ENCODE results near the gene SGPL1.
A peak's percentile ranks its signal among the peaks of the same experiment; 100 is the strongest.

SGPL1 gene

GRCh38 chr10:70887804-70888800 lies 72.4 kb downstream of the SGPL1 start, which contains the start of gene PCBD1:
Gene PCBD1 (minus strand): TSS chr10:70888565. CDS start chr10:70888533, 32 bp downstream.
- peaks cover 25% of the 10 kb centered on the region for H3K36me3 Mint-ChIP-seq (ENCODE audit: low read depth)
- peak within 1 kb of the TSS; percentile 81 for H3K27ac Mint-ChIP-seq
- H3K4me3 Mint-ChIP-seq, result peak within 1 kb of the TSS; percentile 81
- no peaks in the 10 kb centered on the region for H3K9me3 Mint-ChIP-seq
- peaks cover 22% of the 10 kb centered on the region for H3K4me1 Mint-ChIP-seq (ENCODE audit: low read depth)
- no peaks in the 10 kb centered on the region for H3K27me3 Mint-ChIP-seq

- no peaks in the 10 kb centered on the region for H3K9me3 Mint-ChIP-seq
These were observed 73.5 kb downstream of the SGPL1 start for GRCh38 chr10:70889291-70889690.

GRCh38 chr10:70890917-70891431 lies 75.2 kb downstream of the SGPL1 start:
- peaks cover 5% of the 10 kb centered on the region for H3K36me3 Mint-ChIP-seq (ENCODE audit: low read depth)

More at GRCh38 chr10:70889291-70889690, 73.5 kb downstream of the SGPL1 start:
- H3K4me1 Mint-ChIP-seq (ENCODE audit: low read depth), result peaks cover 22% of the 10 kb centered on the region
- H3K27me3 Mint-ChIP-seq, result no peaks in the 10 kb centered on the region
- peak overlapping the region; percentile 81 for H3K4me3 Mint-ChIP-seq
- peaks cover 16% of the 10 kb centered on the region for H3K36me3 Mint-ChIP-seq (ENCODE audit: low read depth)
- H3K27ac Mint-ChIP-seq, result no peak overlapping the region

GRCh38 chr10:70891627-70892026 lies 75.9 kb downstream of the SGPL1 start:
- Mint-ChIP-seq H3K36me3 (ENCODE audit: low read depth) (no peaks in the 10 kb centered on the region), H3K27me3 (no peaks in the 10 kb centered on the region), H3K4me3 (no peak overlapping the region), H3K4me1 (ENCODE audit: low read depth) (peaks cover 16% of the 10 kb centered on the region), H3K27ac (no peak overlapping the region), H3K9me3 (no peaks in the 10 kb centered on the region)

More at GRCh38 chr10:70890917-70891431, 75.2 kb downstream of the SGPL1 start:
- Mint-ChIP-seq H3K4me1 (ENCODE audit: low read depth) (peaks cover 16% of the 10 kb centered on the region), H3K4me3 (no peak overlapping the region), H3K27ac (no peak overlapping the region), H3K9me3 (no peaks in the 10 kb centered on the region), H3K27me3 (no peaks in the 10 kb centered on the region)

- H3K4me1 Mint-ChIP-seq (ENCODE audit: low read depth), result peaks cover 10% of the 10 kb centered on the region
- H3K27ac Mint-ChIP-seq, result no peak overlapping the region
- H3K4me3 Mint-ChIP-seq, result no peak overlapping the region
- H3K36me3 Mint-ChIP-seq (ENCODE audit: low read depth), result no peaks in the 10 kb centered on the region
- no peaks in the 10 kb centered on the region for H3K9me3 Mint-ChIP-seq
- H3K27me3 Mint-ChIP-seq, result no peaks in the 10 kb centered on the region
These were observed 76.9 kb downstream of the SGPL1 start for GRCh38 chr10:70892631-70893030.

GRCh38 chr10:70893227-70894006 lies 77.7 kb downstream of the SGPL1 start:
- Mint-ChIP-seq H3K27ac (no peak overlapping the region), H3K9me3 (no peaks in the 10 kb centered on the region), H3K4me3 (no peak overlapping the region), H3K4me1 (ENCODE audit: low read depth) (peaks cover 10% of the 10 kb centered on the region), H3K27me3 (no peaks in the 10 kb centered on the region), H3K36me3 (ENCODE audit: low read depth) (no peaks in the 10 kb centered on the region)

GRCh38 chr10:70894416-70894815 lies 78.7 kb downstream of the SGPL1 start:
- Mint-ChIP-seq H3K27me3 (no peaks in the 10 kb centered on the region), H3K9me3 (no peaks in the 10 kb centered on the region), H3K27ac (no peak overlapping the region), H3K36me3 (ENCODE audit: low read depth) (no peaks in the 10 kb centered on the region), H3K4me3 (no peak overlapping the region), H3K4me1 (ENCODE audit: low read depth) (peaks cover 2% of the 10 kb centered on the region)

- Mint-ChIP-seq H3K27ac (no peak overlapping the region), H3K36me3 (ENCODE audit: low read depth) (no peaks in the 10 kb centered on the region), H3K9me3 (no peaks in the 10 kb centered on the region), H3K4me3 (no peak overlapping the region), H3K27me3 (no peaks in the 10 kb centered on the region), H3K4me1 (ENCODE audit: low read depth) (no peaks in the 10 kb centered on the region)
These were observed 80.8 kb downstream of the SGPL1 start for GRCh38 chr10:70896551-70896950.

GRCh38 chr10:70898687-70899086 lies 82.9 kb downstream of the SGPL1 start:
- Mint-ChIP-seq H3K27me3 (peaks cover 3% of the 10 kb centered on the region), H3K4me3 (no peak overlapping the region), H3K27ac (no peak overlapping the region), H3K4me1 (ENCODE audit: low read depth) (no peaks in the 10 kb centered on the region), H3K36me3 (ENCODE audit: low read depth) (no peaks in the 10 kb centered on the region), H3K9me3 (no peaks in the 10 kb centered on the region)

- peaks cover 3% of the 10 kb centered on the region for H3K27me3 Mint-ChIP-seq
- no peak overlapping the region for H3K4me3 Mint-ChIP-seq
- no peaks in the 10 kb centered on the region for H3K9me3 Mint-ChIP-seq
- no peak overlapping the region for H3K27ac Mint-ChIP-seq
- H3K4me1 Mint-ChIP-seq (ENCODE audit: low read depth), result no peaks in the 10 kb centered on the region
- no peaks in the 10 kb centered on the region for H3K36me3 Mint-ChIP-seq (ENCODE audit: low read depth)
These were observed 83.3 kb downstream of the SGPL1 start for GRCh38 chr10:70899096-70899495.

- Mint-ChIP-seq H3K36me3 (ENCODE audit: low read depth) (no peaks in the 10 kb centered on the region), H3K4me3 (no peak overlapping the region), H3K9me3 (no peaks in the 10 kb centered on the region), H3K27ac (no peak overlapping the region), H3K27me3 (peaks cover 3% of the 10 kb centered on the region), H3K4me1 (ENCODE audit: low read depth) (no peaks in the 10 kb centered on the region)
These were observed 85.6 kb downstream of the SGPL1 start for GRCh38 chr10:70901276-70901878.

GRCh38 chr10:70902661-70903261 lies 87.0 kb downstream of the SGPL1 start:
- H3K27me3 Mint-ChIP-seq, result peaks cover 3% of the 10 kb centered on the region
- no peaks in the 10 kb centered on the region for H3K4me1 Mint-ChIP-seq (ENCODE audit: low read depth)
- no peak overlapping the region for H3K27ac Mint-ChIP-seq
- no peaks in the 10 kb centered on the region for H3K36me3 Mint-ChIP-seq (ENCODE audit: low read depth)
- H3K9me3 Mint-ChIP-seq, result no peaks in the 10 kb centered on the region
- no peak overlapping the region for H3K4me3 Mint-ChIP-seq

- Mint-ChIP-seq H3K9me3 (no peaks in the 10 kb centered on the region), H3K27ac (no peak overlapping the region), H3K4me1 (ENCODE audit: low read depth) (no peaks in the 10 kb centered on the region), H3K4me3 (no peak overlapping the region), H3K27me3 (peaks cover 3% of the 10 kb centered on the region), H3K36me3 (ENCODE audit: low read depth) (no peaks in the 10 kb centered on the region)
These were observed 87.6 kb downstream of the SGPL1 start for GRCh38 chr10:70903262-70903921.

All from stimulated activated naive CD8-positive, alpha-beta T cell treated with anti-CD3 and anti-CD28 coated beads, Interleukin-15, Interleukin-2, amounts not matched to agents 100 ng/mL and 50 ng/mL, for 24 hours (primary cell).